ENCODE measurements around the gene ZSWIM3. TPM values are rescaled to one million over a fixed set of nuclear protein-coding genes. Genes with fewer than 3 reads are reported as not detected.

ZSWIM3 gene
- total and polyA plus RNA-seq, 2 of the 13 experiments (the other 11 are each of a cell fraction or from before 2014, with no cell fraction given), result 5.2 to 5.8 TPM

DNA sequence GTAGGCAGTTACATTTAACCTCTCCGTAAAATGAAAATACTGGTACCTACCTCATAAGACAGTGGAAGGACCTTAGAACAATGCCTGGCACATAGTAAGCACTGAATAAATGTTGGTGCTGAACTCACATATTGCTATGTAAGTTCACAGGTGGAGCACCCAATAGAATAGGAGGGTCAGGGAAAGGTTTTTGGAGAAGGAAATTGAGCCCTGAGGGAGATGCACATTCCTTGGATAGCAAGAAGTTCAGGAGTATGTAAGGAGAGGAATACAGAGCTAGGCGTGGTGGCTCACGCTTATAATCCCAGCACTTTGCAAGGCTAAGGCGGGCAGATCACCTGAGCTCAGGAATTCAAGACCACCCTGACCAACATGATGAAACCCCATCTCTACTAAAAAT, 37.9 kb upstream of the ZSWIM3 start:
- Histone ChIP-seq H3K79me2 (ENCODE audit: insufficient read depth, low read length) (peaks cover under 1% of the 10 kb centered on the region), H3K4me2 (ENCODE audit: low read depth, low read length) (no peak overlapping the region), H3K4me1 (ENCODE audit: insufficient read depth, low read length) (peaks cover 34% of the 10 kb centered on the region), H3K4me3 (replicated peaks in 1 of 3; ENCODE audit: insufficient read depth in 1 of 3, low read depth in 2 of 3, low read length in 3 of 3) (no peak overlapping the region), H3K9me3 (ENCODE audit: low read length) (no peaks in the 10 kb centered on the region), H3K36me3 (replicated peaks in 1 of 2; ENCODE audit: control insufficient read depth in 1 of 2, insufficient read depth in 2 of 2, low read length in 2 of 2) (peaks cover 4 to 10% of the 10 kb centered on the region in 2 experiments), H3K27ac (ENCODE audit: extremely low read length, insufficient read depth, low read length) (no peak overlapping the region), H3K9ac (ENCODE audit: insufficient read depth, low read depth, low read length) (no peak overlapping the region), H4K20me1 (ENCODE audit: insufficient read depth, low read length) (no peaks in the 10 kb centered on the region), H3K27me3 (ENCODE audit: control insufficient read depth in 1 of 2, insufficient read depth in 2 of 2, low read length in 2 of 2) (no peaks in the 10 kb centered on the region), H2AFZ (ENCODE audit: low read length) (no peak overlapping the region)
- TF ChIP-seq ZNF24 (IDR thresholded peaks at IDR 0.05) (no peak), ZNF572 (CRISPR knock-in tag; IDR thresholded peaks at IDR 0.05) (no peak), ZNF180 (CRISPR knock-in tag; IDR thresholded peaks at IDR 0.05; ENCODE audit: borderline replicate concordance, low read depth) (no peak), MTF1 (CRISPR knock-in tag; IDR thresholded peaks at IDR 0.05) (no peak), HIC2 (CRISPR knock-in tag; IDR thresholded peaks at IDR 0.05; ENCODE audit: low read depth) (no peak), ZNF44 (CRISPR knock-in tag; IDR thresholded peaks at IDR 0.05) (no peak), ZUFSP (CRISPR knock-in tag; IDR thresholded peaks at IDR 0.05; ENCODE audit: borderline replicate concordance) (no peak)
- no peak for DNase-seq (ENCODE audit: low spot score)
- no peak for ATAC-seq
- no peak for FAIRE-seq
- 93% methylated on average over 4 of the region's 4 CpGs for WGBS (ENCODE audit: low lambda C conversion rate)
- POLR2A ChIA-PET, result no interaction called here
- intact Hi-C loops (cut with micrococcal nuclease; ENCODE audit: unreplicated experiment), result no loop called here
- CTCF ChIA-PET (ENCODE audit: low intra/inter-chr PET ratio, low total read pairs), result no interaction called here
- in situ Hi-C loops (cut with HindIII; ENCODE audit: extremely low pct_ligation_motif_present, low pct_unique_long_range_greater_than_20kb), result no loop called here
- no TSS peak for BruUV-seq (replicated peaks)

Data from HepG2 (cell line).